ENCODE measurements around the gene NNMT. TPM values are rescaled to one million over a fixed set of nuclear protein-coding genes. Genes with fewer than 3 reads are reported as not detected.

NNMT gene
- polyA plus RNA-seq, 4 donors, result 0.81 to 169 (median 22.7) TPM

- Histone ChIP-seq H3K36me3 (ENCODE audit: control insufficient read depth in 3 of 3, insufficient read depth in 2 of 3, low read depth in 1 of 3, low read length in 3 of 3) (no peaks in the 10 kb centered on the region), H3K4me1 (ENCODE audit: control insufficient read depth in 3 of 3, insufficient read depth in 2 of 3, low read depth in 1 of 3, low read length in 2 of 3) (peaks cover 0 to 2% (median 0%) of the 10 kb centered on the region in 3 donors), H3K27ac (ENCODE audit: low read depth in 1 of 3, low read length in 2 of 3) (no peak overlapping the region), H3K4me3 (ENCODE audit: low read depth in 1 of 3, low read length in 3 of 3) (no peak overlapping the region), H3K9me3 (ENCODE audit: control insufficient read depth in 2 of 2, insufficient read depth in 1 of 2, low read depth in 1 of 2, low read length in 1 of 2) (no peaks in the 10 kb centered on the region), H3K27me3 (ENCODE audit: control insufficient read depth in 3 of 3, insufficient read depth in 3 of 3, low read length in 3 of 3) (peaks cover 0 to 3% (median 0%) of the 10 kb centered on the region in 3 donors)
- FAIRE-seq (no peak), DNase-seq (peak; percentile 34 to 43)
- WGBS, 3 donors, result 11 to 61% (median 36%) methylated on average over 1 of the region's 1 CpG
Observed at GRCh38 chr11:114304065-114304464, 7.9 kb downstream of the NNMT start.

- WGBS, 3 donors, result 38 to 61% (median 56%) methylated on average over 1 of the region's 1 CpG
Observed at GRCh38 chr11:114304969-114305368, 8.8 kb downstream of the NNMT start.

GRCh38 chr11:114307524-114308203 lies 11.5 kb downstream of the NNMT start:
- Histone ChIP-seq H3K27ac (ENCODE audit: low read depth in 1 of 3, low read length in 2 of 3) (peak overlapping the region in 1 of 3 donors; percentile 73), H3K27me3 (ENCODE audit: control insufficient read depth in 3 of 3, insufficient read depth in 3 of 3, low read length in 3 of 3) (peaks cover 0 to 3% (median 0%) of the 10 kb centered on the region in 3 donors), H3K4me3 (ENCODE audit: low read depth in 1 of 3, low read length in 3 of 3) (no peak overlapping the region), H3K4me1 (ENCODE audit: control insufficient read depth in 3 of 3, insufficient read depth in 2 of 3, low read depth in 1 of 3, low read length in 2 of 3) (peaks cover 0 to 2% (median 0%) of the 10 kb centered on the region in 3 donors), H3K36me3 (ENCODE audit: control insufficient read depth in 3 of 3, insufficient read depth in 2 of 3, low read depth in 1 of 3, low read length in 3 of 3) (no peaks in the 10 kb centered on the region), H3K9me3 (ENCODE audit: control insufficient read depth in 2 of 2, insufficient read depth in 1 of 2, low read depth in 1 of 2, low read length in 1 of 2) (no peaks in the 10 kb centered on the region)
- WGBS, 3 donors, result 33 to 37% (median 33%) methylated on average over 9 of the region's 9 CpGs
- FAIRE-seq, result no peak
- no peak for DNase-seq

More at GRCh38 chr11:114304969-114305368, 8.8 kb downstream of the NNMT start:
- H3K27ac ChIP-seq (ENCODE audit: low read depth in 1 of 3, low read length in 2 of 3), result no peak overlapping the region
- H3K9me3 ChIP-seq (ENCODE audit: control insufficient read depth in 2 of 2, insufficient read depth in 1 of 2, low read depth in 1 of 2, low read length in 1 of 2), result no peaks in the 10 kb centered on the region
- FAIRE-seq (no peak), DNase-seq (no peak)
- peaks cover 0 to 3% (median 0%) of the 10 kb centered on the region in 3 donors for H3K27me3 ChIP-seq (ENCODE audit: control insufficient read depth in 3 of 3, insufficient read depth in 3 of 3, low read length in 3 of 3)
- no peaks in the 10 kb centered on the region for H3K36me3 ChIP-seq (ENCODE audit: control insufficient read depth in 3 of 3, insufficient read depth in 2 of 3, low read depth in 1 of 3, low read length in 3 of 3)
- H3K4me3 ChIP-seq (ENCODE audit: low read depth in 1 of 3, low read length in 3 of 3), result no peak overlapping the region
- H3K4me1 ChIP-seq (ENCODE audit: control insufficient read depth in 3 of 3, insufficient read depth in 2 of 3, low read depth in 1 of 3, low read length in 2 of 3), result peaks cover 0 to 2% (median 0%) of the 10 kb centered on the region in 3 donors

- no peaks in the 10 kb centered on the region for H3K9me3 ChIP-seq (ENCODE audit: control insufficient read depth in 2 of 2, insufficient read depth in 1 of 2, low read depth in 1 of 2, low read length in 1 of 2)
- FAIRE-seq (no peak), DNase-seq (no peak)
- H3K27me3 ChIP-seq (ENCODE audit: control insufficient read depth in 3 of 3, insufficient read depth in 3 of 3, low read length in 3 of 3), result peaks cover 0 to 3% (median 0%) of the 10 kb centered on the region in 3 donors
- 57 to 66% (median 62%) methylated on average over 6 of the region's 6 CpGs for WGBS, 3 donors
- no peaks in the 10 kb centered on the region for H3K36me3 ChIP-seq (ENCODE audit: control insufficient read depth in 3 of 3, insufficient read depth in 2 of 3, low read depth in 1 of 3, low read length in 3 of 3)
- peaks cover 0 to 2% (median 0%) of the 10 kb centered on the region in 3 donors for H3K4me1 ChIP-seq (ENCODE audit: control insufficient read depth in 3 of 3, insufficient read depth in 2 of 3, low read depth in 1 of 3, low read length in 2 of 3)
- no peak overlapping the region for H3K4me3 ChIP-seq (ENCODE audit: low read depth in 1 of 3, low read length in 3 of 3)
- peak overlapping the region in 1 of 3 donors; percentile 73 for H3K27ac ChIP-seq (ENCODE audit: low read depth in 1 of 3, low read length in 2 of 3)
Observed at GRCh38 chr11:114308689-114309089, 12.5 kb downstream of the NNMT start.

- Histone ChIP-seq H3K4me3 (ENCODE audit: low read depth in 1 of 3, low read length in 3 of 3) (no peak overlapping the region), H3K27ac (ENCODE audit: low read depth in 1 of 3, low read length in 2 of 3) (peak overlapping the region in 1 of 3 donors; percentile 70), H3K27me3 (ENCODE audit: control insufficient read depth in 3 of 3, insufficient read depth in 3 of 3, low read length in 3 of 3) (peaks cover 0 to 3% (median 0%) of the 10 kb centered on the region in 3 donors), H3K9me3 (ENCODE audit: control insufficient read depth in 2 of 2, insufficient read depth in 1 of 2, low read depth in 1 of 2, low read length in 1 of 2) (no peaks in the 10 kb centered on the region), H3K4me1 (ENCODE audit: control insufficient read depth in 3 of 3, insufficient read depth in 2 of 3, low read depth in 1 of 3, low read length in 2 of 3) (no peaks in the 10 kb centered on the region), H3K36me3 (ENCODE audit: control insufficient read depth in 3 of 3, insufficient read depth in 2 of 3, low read depth in 1 of 3, low read length in 3 of 3) (no peaks in the 10 kb centered on the region)
- DNase-seq (no peak), FAIRE-seq (no peak)
- WGBS, 3 donors, result 68 to 93% (median 87%) methylated on average over 1 of the region's 1 CpG
Observed at GRCh38 chr11:114309517-114309916, 13.3 kb downstream of the NNMT start.

- DNase-seq, result no peak
- Histone ChIP-seq H3K4me3 (ENCODE audit: low read depth in 1 of 3, low read length in 3 of 3) (no peak overlapping the region), H3K27me3 (ENCODE audit: control insufficient read depth in 3 of 3, insufficient read depth in 3 of 3, low read length in 3 of 3) (peaks cover 0 to 3% (median 0%) of the 10 kb centered on the region in 3 donors), H3K27ac (ENCODE audit: low read depth in 1 of 3, low read length in 2 of 3) (no peak overlapping the region), H3K36me3 (ENCODE audit: control insufficient read depth in 3 of 3, insufficient read depth in 2 of 3, low read depth in 1 of 3, low read length in 3 of 3) (no peaks in the 10 kb centered on the region), H3K9me3 (ENCODE audit: control insufficient read depth in 2 of 2, insufficient read depth in 1 of 2, low read depth in 1 of 2, low read length in 1 of 2) (no peaks in the 10 kb centered on the region), H3K4me1 (ENCODE audit: control insufficient read depth in 3 of 3, insufficient read depth in 2 of 3, low read depth in 1 of 3, low read length in 2 of 3) (no peaks in the 10 kb centered on the region)
- no peak for FAIRE-seq
- WGBS, 3 donors, result 85 to 93% (median 89%) methylated on average over 2 of the region's 2 CpGs
Observed at GRCh38 chr11:114310095-114310494, 13.9 kb downstream of the NNMT start.

- Histone ChIP-seq H3K36me3 (ENCODE audit: control insufficient read depth in 3 of 3, insufficient read depth in 2 of 3, low read depth in 1 of 3, low read length in 3 of 3) (no peaks in the 10 kb centered on the region), H3K9me3 (ENCODE audit: control insufficient read depth in 2 of 2, insufficient read depth in 1 of 2, low read depth in 1 of 2, low read length in 1 of 2) (no peaks in the 10 kb centered on the region), H3K4me1 (ENCODE audit: control insufficient read depth in 3 of 3, insufficient read depth in 2 of 3, low read depth in 1 of 3, low read length in 2 of 3) (no peaks in the 10 kb centered on the region), H3K27ac (ENCODE audit: low read depth in 1 of 3, low read length in 2 of 3) (no peak overlapping the region), H3K27me3 (ENCODE audit: control insufficient read depth in 3 of 3, insufficient read depth in 3 of 3, low read length in 3 of 3) (peaks cover 0 to 3% (median 0%) of the 10 kb centered on the region in 3 donors), H3K4me3 (ENCODE audit: low read depth in 1 of 3, low read length in 3 of 3) (no peak overlapping the region)
- no peak for DNase-seq
- 84 to 93% (median 88%) methylated on average over 10 of the region's 10 CpGs for whole genome bisulfite sequencing, 3 donors
- FAIRE-seq, result no peak
Observed at GRCh38 chr11:114311946-114312345, 15.7 kb downstream of the NNMT start.

GRCh38 chr11:114314096-114314495 lies 17.9 kb downstream of the NNMT start:
- WGBS, 3 donors, result 85 to 94% (median 93%) methylated on average over 1 of the region's 1 CpG
- no peaks in the 10 kb centered on the region for H3K27me3 ChIP-seq (ENCODE audit: control insufficient read depth in 3 of 3, insufficient read depth in 3 of 3, low read length in 3 of 3)
- H3K4me3 ChIP-seq (ENCODE audit: low read depth in 1 of 3, low read length in 3 of 3), result no peak overlapping the region
- H3K27ac ChIP-seq (ENCODE audit: low read depth in 1 of 3, low read length in 2 of 3), result no peak overlapping the region
- no peaks in the 10 kb centered on the region for H3K4me1 ChIP-seq (ENCODE audit: control insufficient read depth in 3 of 3, insufficient read depth in 2 of 3, low read depth in 1 of 3, low read length in 2 of 3)
- H3K36me3 ChIP-seq (ENCODE audit: control insufficient read depth in 3 of 3, insufficient read depth in 2 of 3, low read depth in 1 of 3, low read length in 3 of 3), result no peaks in the 10 kb centered on the region
- FAIRE-seq, result no peak
- no peaks in the 10 kb centered on the region for H3K9me3 ChIP-seq (ENCODE audit: control insufficient read depth in 2 of 2, insufficient read depth in 1 of 2, low read depth in 1 of 2, low read length in 1 of 2)
- DNase-seq, result no peak

Data from small intestine (tissue), 7 donors.